DND-41 (cell line): ENCODE results near the gene ST6GALNAC6.

ENCODE experiments used
- CTCF ChIP-seq: IDR thresholded peaks from 2 replicates; pipeline ENCODE4 v1.5.1; 2012; ENCODE audit warnings: borderline replicate concordance, low read length, moderate library complexity, mild to moderate bottlenecking; ENCODE audit not compliant: poor library complexity, severe bottlenecking; ENCODE audit errors: extremely low read depth
- EZH2 ChIP-seq: IDR thresholded peaks from 3 replicates; pipeline ENCODE4 v1.6.1; 2012; ENCODE audit warnings: borderline replicate concordance, low read depth, mild to moderate bottlenecking, moderate library complexity, low read length, inconsistent platforms; ENCODE audit not compliant: severe bottlenecking

GRCh38 chr9:127912882-127913281, 13.5 kb upstream of the ST6GALNAC6 start:
- TF ChIP-seq CTCF (no peak), EZH2 (no peak)
